ENCODE results near the gene C22orf39.

- TF ChIP-seq, protein P1, sequence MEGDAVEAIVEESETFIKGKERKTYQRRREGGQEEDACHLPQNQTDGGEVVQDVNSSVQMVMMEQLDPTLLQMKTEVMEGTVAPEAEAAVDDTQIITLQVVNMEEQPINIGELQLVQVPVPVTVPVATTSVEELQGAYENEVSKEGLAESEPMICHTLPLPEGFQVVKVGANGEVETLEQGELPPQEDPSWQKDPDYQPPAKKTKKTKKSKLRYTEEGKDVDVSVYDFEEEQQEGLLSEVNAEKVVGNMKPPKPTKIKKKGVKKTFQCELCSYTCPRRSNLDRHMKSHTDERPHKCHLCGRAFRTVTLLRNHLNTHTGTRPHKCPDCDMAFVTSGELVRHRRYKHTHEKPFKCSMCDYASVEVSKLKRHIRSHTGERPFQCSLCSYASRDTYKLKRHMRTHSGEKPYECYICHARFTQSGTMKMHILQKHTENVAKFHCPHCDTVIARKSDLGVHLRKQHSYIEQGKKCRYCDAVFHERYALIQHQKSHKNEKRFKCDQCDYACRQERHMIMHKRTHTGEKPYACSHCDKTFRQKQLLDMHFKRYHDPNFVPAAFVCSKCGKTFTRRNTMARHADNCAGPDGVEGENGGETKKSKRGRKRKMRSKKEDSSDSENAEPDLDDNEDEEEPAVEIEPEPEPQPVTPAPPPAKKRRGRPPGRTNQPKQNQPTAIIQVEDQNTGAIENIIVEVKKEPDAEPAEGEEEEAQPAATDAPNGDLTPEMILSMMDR (IDR thresholded peaks at IDR 0.05): no peak
- no peak for TF ChIP-seq POLR2A (IDR thresholded peaks at IDR 0.05; ENCODE audit: low read depth)
- TF ChIP-seq POLR2AphosphoS5 (IDR thresholded peaks at IDR 0.05): no peak
These were observed 16.3 kb upstream of the C22orf39 start for GRCh38 chr22:19463491-19464469.
